Activated CD4-positive, alpha-beta T cell treated with anti-CD3 and anti-CD28 coated beads, Interleukin-2, Interleukin-4, amounts not matched to agents 100 ng/mL and 50 ng/mL, durations not matched to agents 16 hours and 8 hours (primary cell): ENCODE data around the gene PARM1.
A peak's percentile ranks its signal among the peaks of the same experiment; 100 is the strongest.

Source experiments
- DNase-seq: peaks from one replicate; pipeline ENCODE4 v3.0.0-alpha.2; 2020; ENCODE audit warnings: low spot score

Gene PARM1

GRCh38 chr4:74932832-74933561 lies at the start of gene PARM1:
TSS of gene PARM1 (plus strand) at chr4:74933116. CDS start at chr4:74933328, 212 bp downstream.
- peak; percentile 68 for DNase-seq

- no peak for DNase-seq
Measured at GRCh38 chr4:74884266-74884665, 48.6 kb upstream of the PARM1 start.

- no peak for DNase-seq
Measured at GRCh38 chr4:74886484-74886883, 46.4 kb upstream of the PARM1 start.

- no peak for DNase-seq
Measured at GRCh38 chr4:74890341-74890740, 42.6 kb upstream of the PARM1 start.

- no peak for DNase-seq
Measured at GRCh38 chr4:74891037-74891436, 41.9 kb upstream of the PARM1 start.

GRCh38 chr4:74893171-74893570 lies 39.7 kb upstream of the PARM1 start:
- DNase-seq, result no peak

- DNase-seq, result no peak
Measured at GRCh38 chr4:74896595-74896994, 36.3 kb upstream of the PARM1 start.

GRCh38 chr4:74897386-74897785 lies 35.5 kb upstream of the PARM1 start:
- DNase-seq, result no peak

GRCh38 chr4:74900862-74901261 lies 32.1 kb upstream of the PARM1 start:
- no peak for DNase-seq

GRCh38 chr4:74904509-74905065 lies 28.3 kb upstream of the PARM1 start:
- DNase-seq, result no peak

GRCh38 chr4:74906771-74907170 lies 26.1 kb upstream of the PARM1 start:
- DNase-seq, result no peak

GRCh38 chr4:74919783-74920182 lies 13.1 kb upstream of the PARM1 start:
- no peak for DNase-seq

- no peak for DNase-seq
Measured at GRCh38 chr4:74920704-74921103, 12.2 kb upstream of the PARM1 start.

GRCh38 chr4:74921490-74921889 lies 11.4 kb upstream of the PARM1 start:
- no peak for DNase-seq

GRCh38 chr4:74926007-74926406 lies 6.9 kb upstream of the PARM1 start:
- DNase-seq, result no peak

- no peak for DNase-seq
Measured at GRCh38 chr4:74930162-74930561, 2.8 kb upstream of the PARM1 start.

GRCh38 chr4:74931376-74931775 lies 1.5 kb upstream of the PARM1 start:
- DNase-seq, result no peak

- DNase-seq, result no peak
Measured at GRCh38 chr4:74932010-74932409, 906 bp upstream of the PARM1 start.

- no peak for DNase-seq
Measured at GRCh38 chr4:74933562-74934015, 673 bp downstream of the PARM1 start.

GRCh38 chr4:74934016-74934831 lies 1.3 kb downstream of the PARM1 start:
- DNase-seq, result no peak

GRCh38 chr4:74934888-74935287 lies 2.0 kb downstream of the PARM1 start:
- no peak for DNase-seq

GRCh38 chr4:74941123-74941522 lies 8.2 kb downstream of the PARM1 start:
- DNase-seq, result no peak
